ENCODE results near the gene DENND4B.
"Not testable (repeated sequence)": the region's sequence is repeated elsewhere in the genome, so short reads cannot be mapped to it uniquely, and the experiment has no call there.

The DENND4B gene

GRCh38 chr1:153899509-153899908, 47.0 kb downstream of the DENND4B start:
- Histone ChIP-seq H3K4me3 (replicated peaks; ENCODE audit: low read depth, low read length) (no peak overlapping the region), H3K36me3 (ENCODE audit: control insufficient read depth, insufficient read depth, low read length) (no peaks in the 10 kb centered on the region; the same call in 1 of the 2 replicates), H3K27me3 (replicated peaks; ENCODE audit: control insufficient read depth, insufficient read depth, low read length) (no peaks in the 10 kb centered on the region)
- no peak for DNase-seq (ENCODE audit: extremely low read depth, insufficient read length)
- no peak for TF ChIP-seq CTCF (IDR thresholded peaks at IDR 0.05; ENCODE audit: insufficient read depth, low read length, poor library complexity, severe bottlenecking)

DNA sequence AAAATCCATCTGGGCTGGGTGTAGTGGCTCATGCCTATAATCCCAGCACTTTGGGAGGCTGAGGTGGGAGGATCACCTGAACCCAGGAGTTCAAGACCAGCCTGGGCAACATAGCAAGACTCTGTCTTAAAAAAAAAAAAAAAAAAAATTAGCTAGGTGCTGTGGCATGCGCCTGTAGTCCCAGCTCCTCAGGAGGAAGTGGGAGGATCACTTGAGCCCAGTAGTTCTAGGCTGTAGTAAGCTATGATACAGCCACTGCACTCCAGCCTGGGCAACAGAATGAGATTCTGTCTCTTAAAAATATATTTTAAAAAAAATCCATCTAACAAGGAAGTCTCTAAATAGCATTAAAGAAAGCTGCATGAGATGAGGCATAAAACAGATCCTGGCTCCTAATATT, 50.7 kb downstream of the DENND4B start:
- not testable (repeated sequence) for H3K27me3 ChIP-seq (replicated peaks; ENCODE audit: control insufficient read depth, insufficient read depth, low read length); H3K36me3 ChIP-seq (ENCODE audit: control insufficient read depth, insufficient read depth, low read length); DNase-seq (ENCODE audit: extremely low read depth, insufficient read length); H3K4me3 ChIP-seq (replicated peaks; ENCODE audit: low read depth, low read length)

DNA sequence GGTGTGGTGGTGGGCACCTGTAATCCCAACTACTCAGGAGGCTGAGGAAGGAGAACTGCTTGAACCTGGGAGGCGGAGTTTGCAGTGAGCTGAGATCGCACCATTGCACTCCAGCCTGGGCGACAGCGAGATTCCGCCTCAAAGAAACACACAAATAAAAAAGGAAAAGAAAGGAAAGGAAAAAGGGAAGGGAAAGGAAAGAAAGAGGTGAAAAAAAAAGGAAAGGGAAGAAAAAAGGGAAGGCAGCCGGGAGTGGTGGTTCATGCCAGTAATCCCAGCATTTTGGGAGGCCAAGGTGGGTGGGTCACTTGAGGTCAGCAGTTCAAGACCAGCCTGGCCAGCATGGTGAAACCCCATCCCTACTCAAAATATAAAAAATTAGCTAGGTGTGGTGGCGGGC, 55.5 kb downstream of the DENND4B start:
- not testable (repeated sequence) for H3K4me3 ChIP-seq (replicated peaks; ENCODE audit: low read depth, low read length); H3K27me3 ChIP-seq (replicated peaks; ENCODE audit: control insufficient read depth, insufficient read depth, low read length); DNase-seq (ENCODE audit: extremely low read depth, insufficient read length); H3K36me3 ChIP-seq (ENCODE audit: control insufficient read depth, insufficient read depth, low read length)

- peak; percentile 24 for DNase-seq (ENCODE audit: extremely low read depth, insufficient read length)
- no peaks in the 10 kb centered on the region for H3K27me3 ChIP-seq (replicated peaks; ENCODE audit: control insufficient read depth, insufficient read depth, low read length)
- no peaks in the 10 kb centered on the region for H3K36me3 ChIP-seq (ENCODE audit: control insufficient read depth, insufficient read depth, low read length)
- H3K4me3 ChIP-seq (replicated peaks; ENCODE audit: low read depth, low read length) = peak overlapping the region; percentile 18; the same call in 1 of the 2 replicates
- no peak for TF ChIP-seq CTCF (IDR thresholded peaks at IDR 0.05; ENCODE audit: insufficient read depth, low read length, poor library complexity, severe bottlenecking)
Observed at GRCh38 chr1:153888533-153888932, 58.0 kb downstream of the DENND4B start.

GRCh38 chr1:153886127-153886526, 60.4 kb downstream of the DENND4B start:
- Histone ChIP-seq H3K27me3 (replicated peaks; ENCODE audit: control insufficient read depth, insufficient read depth, low read length) (no peaks in the 10 kb centered on the region), H3K4me3 (replicated peaks; ENCODE audit: low read depth, low read length) (no peak overlapping the region), H3K36me3 (ENCODE audit: control insufficient read depth, insufficient read depth, low read length) (no peaks in the 10 kb centered on the region)
- DNase-seq (ENCODE audit: extremely low read depth, insufficient read length) = no peak
- no peak for TF ChIP-seq CTCF (IDR thresholded peaks at IDR 0.05; ENCODE audit: insufficient read depth, low read length, poor library complexity, severe bottlenecking)

GRCh38 chr1:153883223-153883622, 63.3 kb downstream of the DENND4B start:
- Histone ChIP-seq H3K36me3 (ENCODE audit: control insufficient read depth, insufficient read depth, low read length) (no peaks in the 10 kb centered on the region), H3K4me3 (replicated peaks; ENCODE audit: low read depth, low read length) (no peak overlapping the region), H3K27me3 (replicated peaks; ENCODE audit: control insufficient read depth, insufficient read depth, low read length) (no peaks in the 10 kb centered on the region)
- no peak for DNase-seq (ENCODE audit: extremely low read depth, insufficient read length)
- TF ChIP-seq CTCF (IDR thresholded peaks at IDR 0.05; ENCODE audit: insufficient read depth, low read length, poor library complexity, severe bottlenecking) = no peak

GRCh38 chr1:153882296-153882912, 64.1 kb downstream of the DENND4B start:
- no peaks in the 10 kb centered on the region for H3K36me3 ChIP-seq (ENCODE audit: control insufficient read depth, insufficient read depth, low read length)
- DNase-seq (ENCODE audit: extremely low read depth, insufficient read length) = no peak
- no peak overlapping the region for H3K4me3 ChIP-seq (replicated peaks; ENCODE audit: low read depth, low read length)
- H3K27me3 ChIP-seq (replicated peaks; ENCODE audit: control insufficient read depth, insufficient read depth, low read length) = no peaks in the 10 kb centered on the region
- TF ChIP-seq CTCF (IDR thresholded peaks at IDR 0.05; ENCODE audit: insufficient read depth, low read length, poor library complexity, severe bottlenecking) = no peak
